Esophagus (tissue), 2 donors: ENCODE data around the gene SORCS2. TPM values are rescaled to one million over a fixed set of nuclear protein-coding genes. Genes with fewer than 3 reads are reported as not detected.

Source experiments
- H3K27ac ChIP-seq, 2 donors: one replicate each; pipeline ENCODE4 v1.5.1; 2013; ENCODE audit warnings: low read depth in 2 of 2, mild to moderate bottlenecking in 2 of 2, inconsistent platforms in 1 of 2, low read length in 1 of 2, moderate library complexity in 1 of 2
- H3K27me3 ChIP-seq, 2 donors: one replicate each; pipeline ENCODE4 v1.6.1; 2013; ENCODE audit warnings: low read length in 2 of 2, control low read depth in 1 of 2, mild to moderate bottlenecking in 1 of 2; ENCODE audit not compliant: insufficient read depth in 2 of 2, control insufficient read depth in 1 of 2
- H3K36me3 ChIP-seq, 2 donors: one replicate each; pipeline ENCODE4 v1.6.1; 2013; ENCODE audit warnings: low read length in 1 of 2; ENCODE audit not compliant: control insufficient read depth in 2 of 2, insufficient read depth in 2 of 2
- H3K4me1 ChIP-seq, 2 donors: one replicate each; pipeline ENCODE4 v1.6.1; 2013; ENCODE audit warnings: low read length in 1 of 2; ENCODE audit not compliant: control insufficient read depth in 2 of 2, insufficient read depth in 2 of 2
- H3K4me3 ChIP-seq, 2 donors: one replicate each; pipeline ENCODE4 v1.5.1; 2013; ENCODE audit warnings: low read length in 2 of 2, mild to moderate bottlenecking in 2 of 2, low read depth in 1 of 2, moderate library complexity in 1 of 2
- H3K9me3 ChIP-seq, 2 donors: one replicate each; pipeline ENCODE4 v1.6.1; 2013; ENCODE audit warnings: mild to moderate bottlenecking in 2 of 2, low read depth in 1 of 2, low read length in 1 of 2, moderate library complexity in 1 of 2; ENCODE audit not compliant: control insufficient read depth in 2 of 2, insufficient read depth in 1 of 2
- WGBS, 2 donors: extraction: QIAGEN DNeasy Blood & Tissue Kit; methylation state at CpG; one replicate each; pipeline ENCODE4 v1.1.7; 2013; 5-methylcytosine and 5-hydroxymethylcytosine counted together
- polyA plus RNA-seq, 2 donors: library from polyadenylated mRNA; stranded (reverse); fragments of 200-250 nt; gene quantifications; one replicate each; pipeline ENCODE4 v1.2.3, GENCODE V29; 2013
- donor health status: healthy with polysubstance abuse.
- donor health status: Bipolar disorder and iron deficiency.

The SORCS2 gene
- polyA plus RNA-seq, 2 donors: 1.1 to 1.2 TPM

DNA sequence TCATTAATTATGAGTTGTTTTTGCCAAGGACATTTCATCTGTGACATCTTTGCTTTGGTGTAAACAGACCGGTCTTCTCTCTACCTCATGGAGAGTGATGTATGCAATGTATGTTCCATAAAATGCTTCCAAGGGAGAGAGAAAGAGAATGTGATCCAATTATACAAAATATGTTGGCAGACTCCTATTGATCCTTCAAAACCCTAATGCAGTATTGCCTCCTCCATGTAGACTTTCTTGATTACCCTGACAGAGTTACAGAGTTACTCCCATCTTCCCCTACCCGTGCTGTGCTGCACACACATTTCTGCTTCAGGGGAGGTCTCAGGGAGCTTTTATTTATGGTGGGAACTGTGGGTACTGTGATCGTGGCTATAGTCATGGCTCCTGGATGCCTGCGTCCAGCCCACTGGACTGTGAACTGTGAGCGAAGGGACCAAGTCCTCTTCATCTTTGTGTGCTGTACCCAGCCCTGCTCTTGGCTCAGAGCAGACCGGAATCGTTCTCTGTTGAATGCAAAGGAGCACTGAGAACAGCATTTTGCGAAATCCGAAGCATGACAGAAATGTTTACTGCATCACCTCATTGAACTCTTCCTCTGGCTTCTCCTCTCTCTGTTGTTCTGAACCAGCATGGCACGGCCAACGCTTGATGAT is 32.7 kb downstream of the SORCS2 start:
- Histone ChIP-seq H3K27ac (no peak overlapping the region), H3K27me3 (no peaks in the 10 kb centered on the region)
- WGBS, 2 donors: 93 to 96% methylated on average over 11 of the region's 11 CpGs

DNA sequence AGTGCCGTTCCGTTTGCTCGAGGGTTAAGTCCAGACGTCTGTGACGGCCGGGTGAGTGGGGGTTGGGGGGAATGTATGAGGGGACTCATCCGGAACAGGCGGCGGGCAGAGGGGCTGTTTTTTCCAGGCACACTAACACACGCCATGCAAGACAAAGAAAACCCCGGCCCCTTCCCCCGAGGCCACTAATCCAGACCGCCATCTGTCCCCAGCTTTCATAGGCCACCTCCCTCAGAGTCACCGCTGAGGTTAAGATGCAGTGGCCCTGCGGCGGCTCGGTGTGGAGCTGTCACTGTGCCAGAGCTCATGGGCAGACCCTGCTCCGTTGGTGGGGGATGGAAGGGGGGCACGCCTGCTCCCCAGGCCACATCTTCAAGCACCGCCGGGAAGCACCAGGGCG is 34.1 kb downstream of the SORCS2 start:
- no peak overlapping the region for H3K4me3 ChIP-seq

More for the DNA sequence above, 32.7 kb downstream of the SORCS2 start:
- Histone ChIP-seq H3K36me3 (no peaks in the 10 kb centered on the region), H3K4me1 (peaks cover 0 to 2% of the 10 kb centered on the region in 2 donors), H3K9me3 (no peaks in the 10 kb centered on the region), H3K4me3 (no peak overlapping the region)

DNA sequence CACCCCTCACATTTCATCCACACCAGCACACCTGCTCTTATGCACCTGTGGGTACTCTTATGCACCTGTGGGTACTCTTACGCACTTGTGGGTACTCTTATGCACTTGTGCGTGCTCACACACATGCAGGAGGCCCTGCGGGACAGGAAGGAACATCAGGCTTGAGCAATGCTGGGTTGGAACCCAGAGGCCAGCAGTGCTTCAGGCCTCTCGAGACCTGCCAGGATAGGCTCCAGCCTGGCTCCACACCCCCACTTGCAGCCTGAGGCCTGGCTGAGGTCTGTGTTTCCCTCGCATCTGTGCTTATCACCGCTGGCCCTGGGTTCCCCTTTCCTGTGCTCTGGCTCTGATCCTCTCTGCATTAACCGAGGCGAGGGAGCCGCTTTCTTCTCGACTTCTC is 34.7 kb downstream of the SORCS2 start:
- 71 to 74% methylated on average over 10 of the region's 10 CpGs for WGBS, 2 donors

More for the DNA sequence above, 34.1 kb downstream of the SORCS2 start:
- Histone ChIP-seq H3K9me3 (peaks cover 0 to under 1% of the 10 kb centered on the region in 2 donors), H3K27ac (no peak overlapping the region), H3K27me3 (no peaks in the 10 kb centered on the region), H3K4me1 (peaks cover 0 to 2% of the 10 kb centered on the region in 2 donors), H3K36me3 (no peaks in the 10 kb centered on the region)
- WGBS, 2 donors: 60 to 74% methylated on average over 22 of the region's 22 CpGs

DNA sequence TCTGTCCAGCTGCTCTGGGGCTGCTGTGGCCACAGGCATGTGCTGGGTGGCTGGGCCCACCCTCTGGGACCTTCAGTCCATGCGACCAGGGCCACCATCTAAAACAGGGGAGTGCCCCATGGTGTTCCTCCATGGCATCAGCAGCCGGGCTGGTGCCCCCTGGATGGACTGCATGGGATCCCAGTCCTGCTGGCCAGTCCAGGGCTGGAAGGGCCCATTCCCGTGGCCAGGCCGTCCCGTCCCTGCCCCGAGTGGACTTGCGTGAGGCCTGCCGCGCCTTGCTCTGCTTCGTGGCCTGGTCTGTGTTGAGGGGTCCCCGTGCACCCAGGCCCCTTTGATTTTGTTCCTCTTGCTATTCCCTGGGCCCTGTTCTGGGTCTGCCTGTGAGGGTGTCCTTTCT is 36.4 kb downstream of the SORCS2 start:
- Histone ChIP-seq H3K27ac (no peak overlapping the region), H3K4me3 (no peak overlapping the region), H3K36me3 (no peaks in the 10 kb centered on the region), H3K4me1 (peaks cover 0 to 2% of the 10 kb centered on the region in 2 donors), H3K27me3 (no peaks in the 10 kb centered on the region), H3K9me3 (peaks cover 0 to 3% of the 10 kb centered on the region in 2 donors)
- WGBS, 2 donors: 90 to 95% methylated on average over 11 of the region's 11 CpGs

More for the DNA sequence above, 34.7 kb downstream of the SORCS2 start:
- Histone ChIP-seq H3K4me3 (no peak overlapping the region), H3K9me3 (peaks cover 0 to 3% of the 10 kb centered on the region in 2 donors), H3K27me3 (no peaks in the 10 kb centered on the region), H3K27ac (no peak overlapping the region), H3K4me1 (peaks cover 2% of the 10 kb centered on the region in 2 donors), H3K36me3 (no peaks in the 10 kb centered on the region)

DNA sequence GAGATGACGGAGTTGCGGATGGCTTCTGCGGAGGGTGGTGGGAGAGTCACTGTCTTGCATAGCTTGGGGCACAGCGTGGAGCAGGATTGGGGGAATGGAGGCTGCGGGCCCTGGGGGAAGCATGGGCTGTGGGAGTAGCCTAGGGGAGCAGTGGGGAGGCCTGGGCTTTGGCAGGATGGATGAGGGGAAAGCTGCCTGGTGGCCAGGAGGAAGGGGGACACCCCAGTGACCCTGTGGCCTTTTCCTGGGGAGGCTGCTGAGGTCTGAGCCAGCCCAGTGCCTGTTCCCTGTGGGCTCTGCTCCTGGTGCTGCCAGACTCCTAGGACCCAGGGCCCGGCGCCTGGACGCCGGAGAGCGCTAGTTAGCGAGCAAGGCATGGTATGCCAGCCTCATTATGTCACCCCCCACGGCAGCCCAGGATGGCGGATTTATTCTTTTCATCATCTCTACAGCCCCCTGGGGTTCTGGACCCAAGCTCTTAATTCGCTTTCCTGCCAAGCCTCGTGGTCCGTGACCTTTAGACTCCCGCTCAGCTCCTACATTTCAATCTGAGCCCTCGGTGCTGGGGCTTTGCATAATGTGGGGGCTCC is 39.8 kb downstream of the SORCS2 start:
- 88 to 91% methylated on average over 18 of the region's 18 CpGs for WGBS, 2 donors
- Histone ChIP-seq H3K27ac (no peak overlapping the region), H3K4me1 (peaks cover 2 to 3% of the 10 kb centered on the region in 2 donors), H3K27me3 (no peaks in the 10 kb centered on the region), H3K36me3 (no peaks in the 10 kb centered on the region), H3K9me3 (peaks cover 0 to 3% of the 10 kb centered on the region in 2 donors), H3K4me3 (no peak overlapping the region)

DNA sequence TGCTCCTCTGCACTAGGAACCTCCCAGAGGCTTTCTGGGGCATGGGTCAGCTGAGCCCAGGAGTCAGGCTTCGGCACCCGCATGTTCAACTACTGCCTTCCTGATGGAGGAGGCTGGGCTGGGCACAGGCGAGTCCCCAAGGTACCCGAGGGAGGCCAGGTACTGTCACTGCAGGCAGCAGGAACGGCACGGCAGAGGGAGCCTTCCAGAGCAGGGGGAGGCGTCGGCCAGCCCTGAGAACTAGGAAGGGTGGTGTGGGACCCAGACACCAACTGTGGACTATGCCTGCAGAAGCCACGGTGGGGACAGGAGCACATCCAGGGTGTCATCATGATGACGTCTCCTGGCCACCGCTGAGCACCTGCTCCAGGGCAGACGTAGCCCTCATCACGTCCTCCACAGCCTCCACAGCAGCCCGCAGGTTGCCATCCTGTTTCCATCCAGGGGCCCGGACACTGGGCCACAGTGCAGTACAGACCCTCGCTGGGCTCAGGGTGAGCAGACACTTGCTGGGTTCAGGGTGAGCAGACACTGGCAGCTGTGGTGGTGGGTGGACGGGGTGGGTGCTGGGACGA is 40.8 kb downstream of the SORCS2 start:
- no peaks in the 10 kb centered on the region for H3K27me3 ChIP-seq
- no peak overlapping the region for H3K27ac ChIP-seq
- peaks cover 2 to 3% of the 10 kb centered on the region in 2 donors for H3K4me1 ChIP-seq
- H3K36me3 ChIP-seq: no peaks in the 10 kb centered on the region
- no peak overlapping the region for H3K4me3 ChIP-seq
- H3K9me3 ChIP-seq: peaks cover 0 to 3% of the 10 kb centered on the region in 2 donors
- WGBS, 2 donors: 83 to 87% methylated on average over 18 of the region's 18 CpGs

DNA sequence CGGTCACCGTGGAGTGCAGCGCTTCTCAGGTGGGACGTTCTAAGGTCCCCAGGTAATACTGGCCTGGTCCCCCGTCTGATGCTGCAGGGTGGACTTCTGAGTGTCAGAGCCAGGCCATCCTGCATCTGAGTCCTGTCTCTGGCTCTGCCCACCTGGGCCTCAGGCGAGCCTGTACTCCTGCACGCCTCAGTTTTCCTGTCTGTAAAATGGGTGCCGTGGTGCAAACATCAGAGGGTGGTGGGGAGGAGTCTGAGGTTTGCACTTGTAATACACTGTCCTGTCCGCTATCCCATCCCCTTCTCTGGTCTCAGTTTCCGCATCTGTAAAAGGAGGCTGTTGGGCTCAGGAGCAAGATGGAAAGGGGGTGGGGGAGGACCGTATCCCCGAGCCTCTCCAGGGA is 41.3 kb downstream of the SORCS2 start:
- H3K9me3 ChIP-seq: peaks cover 0 to 6% of the 10 kb centered on the region in 2 donors
- 88 to 94% methylated on average over 12 of the region's 12 CpGs for WGBS, 2 donors
- no peaks in the 10 kb centered on the region for H3K36me3 ChIP-seq

DNA sequence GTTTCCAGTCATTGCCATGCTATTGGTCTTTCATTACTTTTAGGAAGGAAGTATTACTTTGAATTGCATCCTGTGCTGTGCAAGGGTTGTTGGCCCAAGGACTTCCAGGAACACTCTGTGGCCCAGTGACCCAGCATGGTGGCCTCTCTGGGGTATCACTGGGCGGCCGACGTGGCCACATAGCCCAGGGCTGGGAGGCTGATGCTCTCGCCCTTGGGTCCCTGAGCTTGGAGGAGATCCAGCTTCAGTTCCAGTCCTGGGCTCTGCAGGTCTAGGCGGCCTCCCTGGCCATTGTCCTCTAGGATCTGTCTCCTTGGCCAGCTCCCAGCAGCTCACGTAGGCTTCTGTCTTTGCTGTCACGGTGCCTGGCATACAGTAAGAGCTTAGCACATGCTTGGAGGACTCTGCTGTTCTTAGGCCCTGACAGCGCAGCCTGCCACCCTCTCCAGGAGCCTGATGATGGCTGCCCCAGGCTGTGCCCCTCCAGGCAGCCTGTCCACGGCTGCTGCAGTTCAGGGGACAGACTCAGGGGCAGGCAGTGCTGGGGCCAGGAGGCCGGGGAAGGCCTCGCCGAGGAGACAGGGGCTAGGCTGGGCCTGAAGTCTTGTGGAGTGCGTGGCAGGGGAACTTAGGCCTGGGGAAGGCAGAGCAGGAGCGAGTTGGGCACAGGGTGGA is 42.2 kb downstream of the SORCS2 start:
- H3K9me3 ChIP-seq: peaks cover 0 to 11% of the 10 kb centered on the region in 2 donors
- 69 to 76% methylated on average over 14 of the region's 14 CpGs for WGBS, 2 donors
- H3K4me1 ChIP-seq: peaks cover 2 to 3% of the 10 kb centered on the region in 2 donors
- H3K36me3 ChIP-seq: no peaks in the 10 kb centered on the region
- no peak overlapping the region for H3K4me3 ChIP-seq
- H3K27ac ChIP-seq: no peak overlapping the region
- H3K27me3 ChIP-seq: no peaks in the 10 kb centered on the region

More for the DNA sequence above, 41.3 kb downstream of the SORCS2 start:
- Histone ChIP-seq H3K4me3 (no peak overlapping the region), H3K4me1 (peaks cover 2 to 3% of the 10 kb centered on the region in 2 donors), H3K27me3 (no peaks in the 10 kb centered on the region), H3K27ac (no peak overlapping the region)

DNA sequence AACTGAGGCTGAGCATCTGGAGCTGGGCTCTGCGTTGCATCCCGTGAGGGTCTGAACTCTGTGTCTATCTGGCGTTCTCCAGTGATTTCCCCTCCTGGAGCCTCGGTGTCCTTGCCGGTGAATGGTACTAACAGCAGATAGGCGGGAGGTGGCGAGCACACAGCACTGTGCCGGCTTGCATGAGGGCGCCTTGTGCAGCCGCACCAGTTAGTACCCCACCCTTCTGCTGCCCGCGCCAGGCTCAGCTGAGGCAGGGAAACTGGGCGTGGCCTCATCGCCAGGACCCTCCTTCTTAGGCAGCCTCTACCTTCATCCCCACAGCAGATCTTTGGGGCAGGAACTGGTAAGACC is 42.7 kb downstream of the SORCS2 start:
- Histone ChIP-seq H3K27me3 (no peaks in the 10 kb centered on the region), H3K36me3 (no peaks in the 10 kb centered on the region), H3K4me3 (no peak overlapping the region), H3K27ac (no peak overlapping the region), H3K4me1 (peaks cover 2 to 3% of the 10 kb centered on the region in 2 donors), H3K9me3 (peaks cover 0 to 11% of the 10 kb centered on the region in 2 donors)
- WGBS, 2 donors: 85 to 90% methylated on average over 14 of the region's 14 CpGs
